Right lobe of liver (tissue), 6 donors: ENCODE data around the gene DACH1. TPM values are rescaled to one million over a fixed set of nuclear protein-coding genes. Genes with fewer than 3 reads are reported as not detected.

Experiments used
- ATAC-seq, 4 donors: fragments of 200-7000 bp; cut with Tn5 transposase; one replicate each; pipeline ENCODE4 v1.9.1; 2020; ENCODE audit warnings: mild to moderate bottlenecking in 4 of 4, moderate library complexity in 4 of 4
- DNase-seq, 3 donors: peaks; one replicate each; pipeline ENCODE4 v3.0.0-alpha.2; 2020
- H3K27ac ChIP-seq, 3 donors: fragments of 200-600 bp; one replicate each; pipeline ENCODE4 v1.8.0; 2022
- H3K27me3 ChIP-seq, 2 donors: fragments of 200-600 bp; one replicate each; pipeline ENCODE4 v1.8.0; 2022
- H3K36me3 ChIP-seq, 4 donors: fragments of 200-600 bp; sonication (generic) in 1 of 4; one replicate each; pipeline versions ENCODE4 v1.5.1 to v1.8.0; 2017 to 2022; ENCODE audit warnings: control low read depth in 1 of 4
- H3K4me1 ChIP-seq, 4 donors: fragments of 200-600 bp; sonication (generic) in 1 of 4; one replicate each; pipeline versions ENCODE4 v1.5.1 to v1.8.0; 2017 to 2022; ENCODE audit warnings: control low read depth in 1 of 4
- H3K4me3 ChIP-seq, 3 donors: fragments of 200-600 bp; one replicate each; pipeline ENCODE4 v1.8.0; 2022
- H3K9me3 ChIP-seq, 4 donors: fragments of 200-600 bp; sonication (generic) in 1 of 4; one replicate each; pipeline versions ENCODE4 v1.5.1 to v1.8.0; 2017 to 2022; ENCODE audit warnings: control low read depth in 1 of 4
- CTCF ChIP-seq, 4 donors: fragments of 200-600 bp in 3 of 4; fragments of 450-650 bp in 1 of 4; IDR thresholded peaks; one replicate each; pipeline versions ENCODE4 v1.5.1 to v1.8.0; 2016 to 2022; ENCODE audit warnings: antibody characterized with exemption in 4 of 4, mild to moderate bottlenecking in 2 of 4
- POLR2A ChIP-seq: fragments of 450-650 bp; IDR thresholded peaks from one replicate; pipeline ENCODE4 v1.6.1; 2017; ENCODE audit warnings: antibody characterized with exemption, mild to moderate bottlenecking
- WGBS: methylation state at CpG from one replicate; pipeline ENCODE4 v1.1.6; 2018; ENCODE audit warnings: low coverage, low lambda C conversion rate; ENCODE audit not compliant: insufficient coverage; ENCODE audit errors: missing lambda C conversion rate; 5-methylcytosine and 5-hydroxymethylcytosine counted together
- intact Hi-C, 2 donors: fragments of 100-400 bp; cut with DNase I; formaldehyde crosslinking; loops; one replicate each; pipeline versions ENCODE4 v1.11.2 to v1.14.1; 2022
- total RNA-seq, 6 experiments: library from RNA; depleted of rRNA in 2 of 6; stranded (reverse); fragments of >200 nt in 2 of 6; fragmentation: NEBNext Ultra II Directional in 3 of 6; extraction: Animal tissue kit (Norgen Biotek cat#: 25700) in 3 of 6; gene quantifications; one replicate each; pipeline versions ENCODE4 v1.1.0 to v1.2.4, GENCODE V29; 2016 to 2023
- donor health status: DM: no; HTN: yes; CAD: no.
- donor health status: DM: no; HTN: no; CAD: no.
- donor health status: DM: no; HTN: no; CAD: no.
- donor health status: DM: no; HTN: yes; CAD: no.
- donor health status: DM: no; HTN: yes; CAD: no.

DACH1 gene
- total RNA-seq, 6 experiments from 2014 or later: 0.80 to 1.5 (median 0.94) TPM

DNA sequence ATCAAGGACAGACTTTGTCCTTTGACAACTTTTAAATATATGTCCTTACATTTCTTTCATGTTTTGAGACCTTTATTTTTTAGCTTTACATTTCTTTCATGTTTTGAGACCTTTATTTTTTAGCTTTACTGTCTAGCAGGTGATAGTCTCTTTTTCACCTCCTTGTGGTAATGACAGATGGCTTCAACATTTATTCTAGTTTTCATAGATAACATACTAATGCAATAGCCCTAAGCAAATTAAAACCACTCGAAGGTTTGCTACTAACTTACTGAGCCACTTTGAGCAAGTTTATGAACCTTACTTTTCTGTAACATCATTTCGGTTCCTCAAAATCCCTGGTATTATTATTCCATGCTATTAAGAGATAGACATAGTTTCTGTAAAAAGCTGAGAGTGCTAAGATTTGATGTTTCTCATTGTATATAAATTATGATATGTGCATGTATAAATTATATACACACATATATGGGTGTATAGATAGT is 4.5 kb downstream of the DACH1 start:
- H3K27me3 ChIP-seq: no peaks in the 10 kb centered on the region
- 29% methylated on average over 2 of the region's 2 CpGs for WGBS
- no peaks in the 10 kb centered on the region for H3K36me3 ChIP-seq
- intact Hi-C loops: no loop called here
- H3K9me3 ChIP-seq: no peaks in the 10 kb centered on the region
- no peak overlapping the region for H3K27ac ChIP-seq
- H3K4me3 ChIP-seq: no peak overlapping the region
- peaks cover 0 to 15% (median 0%) of the 10 kb centered on the region in 4 donors for H3K4me1 ChIP-seq
- TF ChIP-seq CTCF (IDR thresholded peaks at IDR 0.05) (no peak), POLR2A (no peak)
- ATAC-seq (no peak), DNase-seq (no peak)

DNA sequence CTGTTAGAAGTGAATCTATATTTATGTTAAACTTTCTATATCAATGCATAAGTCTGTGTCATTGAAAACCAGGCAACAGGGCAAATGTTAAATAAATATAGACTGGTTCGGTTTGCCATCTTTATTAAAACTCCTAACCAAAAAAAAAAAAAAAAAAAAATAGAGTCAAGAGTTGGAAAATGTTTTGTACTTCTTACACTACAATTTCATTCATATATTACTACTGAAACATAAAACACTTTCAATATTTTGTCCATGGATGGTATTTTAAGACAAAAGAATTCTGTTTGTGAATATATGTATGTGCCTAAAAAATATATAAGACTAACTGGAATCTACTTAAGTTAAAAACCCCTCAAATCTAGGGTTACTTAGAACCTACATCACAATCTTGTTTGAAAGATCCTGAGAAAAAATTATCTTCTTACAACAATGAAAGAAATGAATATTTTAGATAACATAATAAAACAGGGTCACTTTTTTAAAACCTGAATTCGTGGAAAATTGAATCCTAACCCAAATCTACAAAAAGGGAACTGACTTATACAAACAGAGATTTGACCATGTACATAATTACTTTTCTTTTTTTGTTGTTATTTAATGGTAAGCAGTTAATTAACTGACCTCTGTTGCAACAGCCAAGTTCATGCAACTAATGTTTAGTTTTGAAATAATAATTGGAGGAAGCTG is 5.1 kb downstream of the DACH1 start:
- no peak for ATAC-seq
- WGBS: 17% methylated on average over 2 of the region's 2 CpGs

GRCh38 chr13:71860547-71861138 is 6.4 kb downstream of the DACH1 start:
- no peaks in the 10 kb centered on the region for H3K36me3 ChIP-seq
- WGBS: 23% methylated on average over 3 of the region's 3 CpGs
- TF ChIP-seq CTCF (IDR thresholded peaks at IDR 0.05) (no peak), POLR2A (no peak)
- H3K9me3 ChIP-seq: no peaks in the 10 kb centered on the region
- ATAC-seq (no peak), DNase-seq (no peak)
- peaks cover 0 to 10% (median 0%) of the 10 kb centered on the region in 4 donors for H3K4me1 ChIP-seq
- H3K27me3 ChIP-seq: no peaks in the 10 kb centered on the region
- H3K4me3 ChIP-seq: no peak overlapping the region
- intact Hi-C loops: no loop called here
- H3K27ac ChIP-seq: no peak overlapping the region

More for the DNA sequence above, 5.1 kb downstream of the DACH1 start:
- Histone ChIP-seq H3K27ac (no peak overlapping the region), H3K4me1 (peaks cover 0 to 15% (median 0%) of the 10 kb centered on the region in 4 donors), H3K27me3 (no peaks in the 10 kb centered on the region), H3K9me3 (no peaks in the 10 kb centered on the region), H3K36me3 (no peaks in the 10 kb centered on the region), H3K4me3 (no peak overlapping the region)
- DNase-seq: no peak
- intact Hi-C loops: no loop called here
- no peak for TF ChIP-seq CTCF (IDR thresholded peaks at IDR 0.05)
- TF ChIP-seq POLR2A: no peak

GRCh38 chr13:71858647-71859046 is 8.4 kb downstream of the DACH1 start:
- Histone ChIP-seq H3K9me3 (no peaks in the 10 kb centered on the region), H3K36me3 (no peaks in the 10 kb centered on the region), H3K27me3 (no peaks in the 10 kb centered on the region), H3K27ac (no peak overlapping the region), H3K4me1 (no peaks in the 10 kb centered on the region), H3K4me3 (no peak overlapping the region)
- no peak for ATAC-seq
- intact Hi-C loops: no loop called here
- TF ChIP-seq CTCF (IDR thresholded peaks at IDR 0.05) (no peak), POLR2A (no peak)
- DNase-seq: no peak
- 92% methylated on average over 1 of the region's 1 CpG for WGBS
